ENCODE measurements around the gene PRSS57. TPM values are rescaled to one million over a fixed set of nuclear protein-coding genes. Genes with fewer than 3 reads are reported as not detected.

PRSS57 gene
- total RNA-seq, 2 experiments from 2014 or later: not detected

DNA sequence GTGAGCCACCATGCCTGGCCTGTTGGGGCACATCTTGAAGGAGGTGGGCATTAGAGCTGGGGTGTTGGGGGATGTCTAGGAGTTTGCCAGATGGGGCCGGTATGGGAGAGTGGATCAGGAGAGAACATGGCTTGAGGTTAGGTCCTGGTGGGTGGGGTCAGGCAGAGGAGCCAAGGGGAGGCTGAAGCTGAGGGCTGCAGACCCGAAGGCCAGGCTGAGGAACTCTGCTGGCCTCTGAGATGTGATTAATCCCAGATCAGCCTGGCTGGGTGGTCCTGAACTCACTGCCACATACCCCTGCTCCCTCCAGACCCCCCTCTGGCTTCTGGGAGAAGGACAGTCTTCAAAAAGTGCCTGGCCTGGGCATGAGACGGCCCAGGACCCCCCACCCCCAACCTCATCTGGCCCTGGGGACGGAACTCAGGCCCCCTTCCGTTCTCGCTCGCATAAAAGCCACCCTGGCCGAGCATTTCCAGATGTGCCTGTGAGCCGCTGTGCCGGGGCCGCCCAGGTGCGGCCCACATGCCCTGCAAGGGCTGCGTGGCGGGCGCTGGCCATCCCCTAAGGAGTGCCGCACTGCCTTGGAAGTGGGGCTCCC lies 16.4 kb downstream of the PRSS57 start:
- TF ChIP-seq, protein P1, sequence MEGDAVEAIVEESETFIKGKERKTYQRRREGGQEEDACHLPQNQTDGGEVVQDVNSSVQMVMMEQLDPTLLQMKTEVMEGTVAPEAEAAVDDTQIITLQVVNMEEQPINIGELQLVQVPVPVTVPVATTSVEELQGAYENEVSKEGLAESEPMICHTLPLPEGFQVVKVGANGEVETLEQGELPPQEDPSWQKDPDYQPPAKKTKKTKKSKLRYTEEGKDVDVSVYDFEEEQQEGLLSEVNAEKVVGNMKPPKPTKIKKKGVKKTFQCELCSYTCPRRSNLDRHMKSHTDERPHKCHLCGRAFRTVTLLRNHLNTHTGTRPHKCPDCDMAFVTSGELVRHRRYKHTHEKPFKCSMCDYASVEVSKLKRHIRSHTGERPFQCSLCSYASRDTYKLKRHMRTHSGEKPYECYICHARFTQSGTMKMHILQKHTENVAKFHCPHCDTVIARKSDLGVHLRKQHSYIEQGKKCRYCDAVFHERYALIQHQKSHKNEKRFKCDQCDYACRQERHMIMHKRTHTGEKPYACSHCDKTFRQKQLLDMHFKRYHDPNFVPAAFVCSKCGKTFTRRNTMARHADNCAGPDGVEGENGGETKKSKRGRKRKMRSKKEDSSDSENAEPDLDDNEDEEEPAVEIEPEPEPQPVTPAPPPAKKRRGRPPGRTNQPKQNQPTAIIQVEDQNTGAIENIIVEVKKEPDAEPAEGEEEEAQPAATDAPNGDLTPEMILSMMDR (IDR thresholded peaks at IDR 0.05): no peak
- intact Hi-C loops (cut with micrococcal nuclease): no loop called here
- no peaks in the 10 kb centered on the region for H3K9me3 Mint-ChIP-seq
- CTCF ChIA-PET: interaction anchor here (1.0 to 1.2 kb wide), 3 partner anchors 18 to 55 kb away, joined by 3 to 4 read pairs (median 4); no protein-coding TSS in a partner anchor
- no peaks in the 10 kb centered on the region for H3K36me3 Mint-ChIP-seq (ENCODE audit: low read depth)
- no peak for DNase-seq
- H3K27ac Mint-ChIP-seq: peak overlapping the region; percentile 49
- peak overlapping the region; percentile 79 for H3K4me3 Mint-ChIP-seq
- no peak for ATAC-seq
- H3K4me1 Mint-ChIP-seq (ENCODE audit: low read depth): peaks cover 5% of the 10 kb centered on the region
- POLR2A ChIA-PET: interaction anchor here (1.0 to 1.4 kb wide), 4 partner anchors 9 to 128 kb away, joined by 3 to 4 read pairs (median 4); partner anchors contain the start of gene RNF126
- H3K27me3 Mint-ChIP-seq: peaks cover 13% of the 10 kb centered on the region

DNA sequence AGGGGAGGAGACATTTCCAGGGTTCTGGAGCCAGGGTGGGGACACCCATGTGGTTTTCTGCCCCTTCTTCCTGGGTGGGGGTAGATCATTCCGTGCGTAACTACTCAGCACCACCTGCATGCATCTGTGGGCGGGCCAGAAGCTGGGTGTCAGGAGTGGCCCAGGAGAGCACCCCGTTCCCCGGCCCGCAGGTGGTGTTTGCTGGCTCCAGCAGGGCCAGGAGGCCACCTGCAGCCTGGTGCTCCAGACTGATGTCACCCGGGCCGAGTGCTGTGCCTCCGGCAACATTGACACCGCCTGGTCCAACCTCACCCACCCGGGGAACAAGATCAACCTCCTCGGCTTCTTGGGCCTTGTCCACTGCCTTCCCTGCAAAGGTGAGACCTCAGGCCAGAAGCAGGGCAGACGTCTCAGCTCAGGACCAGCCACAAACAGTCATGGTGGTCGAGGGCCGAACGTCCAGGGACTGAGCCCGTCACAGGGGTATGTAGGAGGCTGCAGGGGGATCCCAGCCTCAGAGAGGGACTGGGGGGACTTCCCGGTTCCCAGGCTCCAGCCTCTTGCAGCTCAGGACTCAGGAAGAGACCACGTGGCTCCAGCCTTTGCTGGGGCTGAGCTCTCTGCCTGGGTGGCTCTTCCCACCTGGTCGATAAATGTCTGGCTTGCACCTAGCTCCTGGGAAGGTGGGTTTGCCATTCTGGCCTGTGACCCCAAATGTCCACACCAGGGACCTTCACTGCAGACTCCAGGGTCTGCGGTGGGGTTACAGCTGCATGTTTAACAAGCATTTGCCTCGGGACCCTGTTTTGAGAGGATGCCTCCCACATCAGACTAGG lies 17.4 kb downstream of the PRSS57 start:
- no peak for DNase-seq
- ChIA-PET CTCF (interaction anchor here (1.1 to 1.2 kb wide), 2 partner anchors 30 to 172 kb away, joined by 3 read pairs; no protein-coding TSS in a partner anchor), POLR2A (no interaction called here)
- Mint-ChIP-seq H3K27ac (no peak overlapping the region), H3K27me3 (peaks cover 17% of the 10 kb centered on the region), H3K4me1 (ENCODE audit: low read depth) (peaks cover 5% of the 10 kb centered on the region), H3K9me3 (no peaks in the 10 kb centered on the region), H3K36me3 (ENCODE audit: low read depth) (no peaks in the 10 kb centered on the region), H3K4me3 (peak overlapping the region; percentile 24)
- TF ChIP-seq, protein P1 (IDR thresholded peaks at IDR 0.05): no peak
- intact Hi-C loops (cut with micrococcal nuclease): no loop called here
- ATAC-seq: no peak

DNA sequence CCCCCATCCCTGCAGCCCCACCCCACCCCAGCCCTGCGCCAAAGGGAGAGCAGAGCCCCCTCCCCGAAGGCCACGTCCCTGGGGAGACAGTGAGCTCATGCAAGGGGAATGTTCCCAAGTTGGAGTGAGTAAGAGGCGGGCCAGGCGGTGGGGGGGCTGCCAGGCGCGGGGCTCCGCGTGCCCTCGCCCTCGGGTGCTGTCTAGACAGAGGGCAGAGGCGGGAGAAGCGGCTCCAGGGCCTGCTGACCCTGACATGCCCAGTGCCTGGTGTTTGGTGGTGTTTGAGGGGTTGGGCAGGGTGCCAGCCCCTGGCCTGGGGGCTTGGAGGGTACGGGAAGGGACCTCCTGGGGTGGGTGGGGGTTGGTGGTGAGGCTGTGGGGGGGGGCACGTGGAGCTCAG lies 18.1 kb downstream of the PRSS57 start:
- TF ChIP-seq, protein P1 (IDR thresholded peaks at IDR 0.05): no peak

DNA sequence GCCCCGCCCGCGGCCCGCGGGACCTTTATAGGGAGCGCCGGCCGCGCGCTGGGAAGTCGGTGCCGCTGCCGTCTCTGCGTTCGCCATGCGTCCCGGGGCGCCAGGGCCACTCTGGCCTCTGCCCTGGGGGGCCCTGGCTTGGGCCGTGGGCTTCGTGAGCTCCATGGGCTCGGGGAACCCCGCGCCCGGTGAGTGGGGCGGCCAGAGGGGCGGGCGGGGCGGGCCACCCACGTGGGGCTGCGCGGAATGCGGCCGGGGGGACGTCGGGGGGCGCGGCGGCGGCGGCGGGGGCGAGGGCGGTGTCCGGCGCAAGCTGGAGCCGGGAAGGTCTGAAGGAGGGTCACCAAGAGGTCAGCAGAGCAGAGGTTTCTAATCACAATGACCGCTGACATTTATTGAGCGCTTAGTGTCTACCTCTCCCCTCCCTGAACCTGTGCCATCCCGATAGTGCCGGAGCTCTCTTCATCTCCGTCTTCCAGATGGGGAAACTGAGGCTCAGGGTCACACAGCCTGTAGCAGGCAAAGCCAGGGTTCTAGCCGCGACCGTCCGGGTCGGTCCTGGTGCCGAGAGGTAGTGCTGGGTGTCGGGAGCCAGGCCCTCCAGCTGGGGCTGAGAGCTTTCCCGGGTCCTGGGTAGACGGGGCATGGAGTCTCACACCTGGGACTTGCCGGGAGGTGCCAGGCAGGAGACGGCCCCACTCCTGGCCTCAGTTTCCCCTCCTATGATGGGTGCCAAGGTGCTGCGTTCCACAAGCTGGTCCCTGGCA lies 18.7 kb downstream of the PRSS57 start, which contains the start of gene FSTL3:
FSTL3 (plus strand) TSS at position 54 of the 767 bp plus-strand sequence; CDS start at position 86, 32 bp downstream.
- ChIA-PET POLR2A (interaction anchor here (1.0 to 1.7 kb wide), 2 partner anchors 13 to 34 kb away, joined by 3 to 7 read pairs; no protein-coding TSS in a partner anchor), CTCF (no interaction called here)
- ATAC-seq (no peak), DNase-seq (no peak)
- Mint-ChIP-seq H3K9me3 (no peaks in the 10 kb centered on the region), H3K27ac (no peak within 1 kb of the TSS), H3K27me3 (peaks cover 17% of the 10 kb centered on the region), H3K4me3 (no peak within 1 kb of the TSS), H3K36me3 (ENCODE audit: low read depth) (no peaks in the 10 kb centered on the region), H3K4me1 (ENCODE audit: low read depth) (peaks cover 5% of the 10 kb centered on the region)
- TF ChIP-seq, protein P1 (IDR thresholded peaks at IDR 0.05): no peak
- intact Hi-C loops (cut with micrococcal nuclease): no loop called here

More for the DNA sequence above, 18.1 kb downstream of the PRSS57 start:
- Mint-ChIP-seq H3K4me1 (ENCODE audit: low read depth) (peaks cover 5% of the 10 kb centered on the region), H3K4me3 (no peak overlapping the region), H3K27ac (no peak overlapping the region), H3K27me3 (peaks cover 17% of the 10 kb centered on the region), H3K36me3 (ENCODE audit: low read depth) (no peaks in the 10 kb centered on the region), H3K9me3 (no peaks in the 10 kb centered on the region)
- CTCF ChIA-PET: interaction anchor here (1.2 kb wide), 1 partner anchor 171 kb away, joined by 3 read pairs; no protein-coding TSS in a partner anchor
- ATAC-seq (no peak), DNase-seq (no peak)
- intact Hi-C loops (cut with micrococcal nuclease): no loop called here
- POLR2A ChIA-PET: no interaction called here

Measured in activated CD8-positive, alpha-beta T cell treated with anti-CD3 and anti-CD28 coated beads for 36 hours (primary cell).